ENCODE measurements around the gene FNDC7.
"Not testable (repeated sequence)": the region's sequence is repeated elsewhere in the genome, so short reads cannot be mapped to it uniquely, and the experiment has no call there.

FNDC7 gene

GRCh38 chr1:108781575-108781944 is 68.9 kb downstream of the FNDC7 start:
- H3K27me3 ChIP-seq (ENCODE audit: control insufficient read depth, insufficient read depth, low read length); H3K27ac ChIP-seq (ENCODE audit: low read depth, low read length); H3K4me3 ChIP-seq (ENCODE audit: low read depth, low read length); H3K9ac ChIP-seq (ENCODE audit: low read length); H3K4me1 ChIP-seq (ENCODE audit: control insufficient read depth, insufficient read depth, low read length): not testable (repeated sequence)
- Histone ChIP-seq H3K36me3 (ENCODE audit: control insufficient read depth, insufficient read depth, low read length) (peaks cover 83% of the 10 kb centered on the region), H3K9me3 (ENCODE audit: control insufficient read depth, insufficient read depth, low read depth, low read length) (peaks cover 33% of the 10 kb centered on the region)

GRCh38 chr1:108785264-108785663 is 72.6 kb downstream of the FNDC7 start:
- Histone ChIP-seq H3K27me3 (ENCODE audit: control insufficient read depth, insufficient read depth, low read length) (no peaks in the 10 kb centered on the region), H3K4me3 (ENCODE audit: low read depth, low read length) (no peak overlapping the region), H3K9ac (ENCODE audit: low read length) (no peak overlapping the region), H3K9me3 (ENCODE audit: control insufficient read depth, insufficient read depth, low read depth, low read length) (peaks cover 35% of the 10 kb centered on the region), H3K36me3 (ENCODE audit: control insufficient read depth, insufficient read depth, low read length) (peaks cover 66% of the 10 kb centered on the region), H3K27ac (ENCODE audit: low read depth, low read length) (no peak overlapping the region), H3K4me1 (ENCODE audit: control insufficient read depth, insufficient read depth, low read length) (no peaks in the 10 kb centered on the region)

GRCh38 chr1:108785880-108786279 is 73.2 kb downstream of the FNDC7 start:
- Histone ChIP-seq H3K9ac (ENCODE audit: low read length) (no peak overlapping the region), H3K27ac (ENCODE audit: low read depth, low read length) (no peak overlapping the region), H3K4me3 (ENCODE audit: low read depth, low read length) (no peak overlapping the region), H3K36me3 (ENCODE audit: control insufficient read depth, insufficient read depth, low read length) (peaks cover 65% of the 10 kb centered on the region), H3K4me1 (ENCODE audit: control insufficient read depth, insufficient read depth, low read length) (no peaks in the 10 kb centered on the region), H3K9me3 (ENCODE audit: control insufficient read depth, insufficient read depth, low read depth, low read length) (peaks cover 35% of the 10 kb centered on the region), H3K27me3 (ENCODE audit: control insufficient read depth, insufficient read depth, low read length) (no peaks in the 10 kb centered on the region)

- Histone ChIP-seq H3K27ac (ENCODE audit: low read depth, low read length) (no peak overlapping the region), H3K9ac (ENCODE audit: low read length) (no peak overlapping the region), H3K27me3 (ENCODE audit: control insufficient read depth, insufficient read depth, low read length) (no peaks in the 10 kb centered on the region), H3K9me3 (ENCODE audit: control insufficient read depth, insufficient read depth, low read depth, low read length) (peaks cover 11% of the 10 kb centered on the region), H3K4me3 (ENCODE audit: low read depth, low read length) (no peak overlapping the region), H3K36me3 (ENCODE audit: control insufficient read depth, insufficient read depth, low read length) (peaks cover 51% of the 10 kb centered on the region), H3K4me1 (ENCODE audit: control insufficient read depth, insufficient read depth, low read length) (no peaks in the 10 kb centered on the region)
Observed at GRCh38 chr1:108791790-108792189, 79.1 kb downstream of the FNDC7 start.
